22Rv1 (cell line): Measurements from ENCODE around the gene SEC61A2.

Experiments used
- ZFX ChIP-seq: fragments of 450-650 bp; IDR thresholded peaks from 2 replicates; pipeline ENCODE4 v1.6.1; 2017; ENCODE audit warnings: antibody characterized with exemption, borderline replicate concordance
- TF ChIP-seq, protein P1 (sequence below): fragments of 450-650 bp; IDR thresholded peaks from 2 replicates; pipeline ENCODE4 v1.5.1; 2017; ENCODE audit warnings: mild to moderate bottlenecking

- TF ChIP-seq, protein P1, sequence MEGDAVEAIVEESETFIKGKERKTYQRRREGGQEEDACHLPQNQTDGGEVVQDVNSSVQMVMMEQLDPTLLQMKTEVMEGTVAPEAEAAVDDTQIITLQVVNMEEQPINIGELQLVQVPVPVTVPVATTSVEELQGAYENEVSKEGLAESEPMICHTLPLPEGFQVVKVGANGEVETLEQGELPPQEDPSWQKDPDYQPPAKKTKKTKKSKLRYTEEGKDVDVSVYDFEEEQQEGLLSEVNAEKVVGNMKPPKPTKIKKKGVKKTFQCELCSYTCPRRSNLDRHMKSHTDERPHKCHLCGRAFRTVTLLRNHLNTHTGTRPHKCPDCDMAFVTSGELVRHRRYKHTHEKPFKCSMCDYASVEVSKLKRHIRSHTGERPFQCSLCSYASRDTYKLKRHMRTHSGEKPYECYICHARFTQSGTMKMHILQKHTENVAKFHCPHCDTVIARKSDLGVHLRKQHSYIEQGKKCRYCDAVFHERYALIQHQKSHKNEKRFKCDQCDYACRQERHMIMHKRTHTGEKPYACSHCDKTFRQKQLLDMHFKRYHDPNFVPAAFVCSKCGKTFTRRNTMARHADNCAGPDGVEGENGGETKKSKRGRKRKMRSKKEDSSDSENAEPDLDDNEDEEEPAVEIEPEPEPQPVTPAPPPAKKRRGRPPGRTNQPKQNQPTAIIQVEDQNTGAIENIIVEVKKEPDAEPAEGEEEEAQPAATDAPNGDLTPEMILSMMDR, result no peak
- TF ChIP-seq ZFX, result no peak
These were observed 36.7 kb downstream of the SEC61A2 start for GRCh38 chr10:12165999-12166775.
